NB4 (cell line): Measurements from ENCODE around the gene TRIM23.

ENCODE experiments used
- CTCF ChIP-seq: IDR thresholded peaks from one replicate; pipeline ENCODE4 v1.5.1; 2012; ENCODE audit warnings: low read depth, low read length
- POLR2A ChIP-seq: IDR thresholded peaks from 2 replicates; pipeline ENCODE4 v1.6.1; 2011; ENCODE audit warnings: mild to moderate bottlenecking; ENCODE audit not compliant: insufficient read length; ENCODE audit errors: extremely low read depth

GRCh38 chr5:65630981-65631380 is 6.8 kb upstream of the TRIM23 start:
- TF ChIP-seq CTCF = no peak
- no peak for TF ChIP-seq POLR2A
